ENCODE results near the gene TMEM191C.
"Not testable (repeated sequence)": the region's sequence is repeated elsewhere in the genome, so short reads cannot be mapped to it uniquely, and the experiment has no call there.

The TMEM191C gene

DNA sequence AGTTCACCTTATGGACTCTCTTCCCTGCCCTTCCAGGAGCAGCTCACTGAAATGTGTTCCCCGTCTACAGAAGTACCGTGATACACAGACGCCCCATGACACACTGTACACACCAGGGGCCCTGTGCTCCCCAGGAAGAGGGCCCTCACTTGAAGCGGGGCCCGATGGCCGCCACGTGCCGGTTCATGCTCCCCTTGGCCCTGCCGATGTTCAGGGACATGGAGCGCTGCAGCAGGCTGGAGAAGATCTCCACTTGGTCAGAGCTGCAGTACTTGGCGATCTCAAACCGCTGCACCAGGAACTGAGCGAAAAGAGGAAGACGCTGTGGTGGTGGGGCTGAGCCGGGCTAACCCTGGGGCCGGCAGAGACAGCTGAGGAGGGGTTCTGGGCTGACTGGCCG lies 20.5 kb downstream of the TMEM191C start:
- not testable (repeated sequence) for DNase-seq

DNA sequence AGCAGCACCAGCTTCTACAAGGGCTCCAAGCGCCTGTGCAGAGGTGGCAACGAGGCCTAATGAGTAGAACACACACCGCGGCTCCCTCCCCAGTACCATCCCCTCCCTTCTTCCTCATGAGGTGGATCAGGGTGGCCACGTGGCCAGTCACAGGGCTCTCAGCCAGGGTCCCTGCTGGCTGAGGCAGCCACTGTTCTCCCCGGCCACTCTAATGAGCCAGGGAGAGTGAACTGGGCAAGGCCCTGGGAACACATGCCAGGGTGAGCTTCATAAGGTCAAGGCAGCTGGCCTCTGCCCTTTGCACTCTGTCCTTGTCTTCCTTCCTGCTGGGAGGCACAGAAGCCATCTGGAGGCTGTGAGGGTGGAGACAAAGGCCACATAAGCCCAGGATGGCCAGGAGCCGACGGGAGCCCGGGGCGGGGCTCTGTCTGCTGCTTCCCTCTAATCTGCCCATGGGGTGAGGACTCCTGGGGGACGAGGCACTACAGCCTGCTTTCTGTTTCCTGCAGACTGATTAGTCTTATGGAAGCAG lies 22.0 kb downstream of the TMEM191C start:
- DNase-seq = not testable (repeated sequence)

DNA sequence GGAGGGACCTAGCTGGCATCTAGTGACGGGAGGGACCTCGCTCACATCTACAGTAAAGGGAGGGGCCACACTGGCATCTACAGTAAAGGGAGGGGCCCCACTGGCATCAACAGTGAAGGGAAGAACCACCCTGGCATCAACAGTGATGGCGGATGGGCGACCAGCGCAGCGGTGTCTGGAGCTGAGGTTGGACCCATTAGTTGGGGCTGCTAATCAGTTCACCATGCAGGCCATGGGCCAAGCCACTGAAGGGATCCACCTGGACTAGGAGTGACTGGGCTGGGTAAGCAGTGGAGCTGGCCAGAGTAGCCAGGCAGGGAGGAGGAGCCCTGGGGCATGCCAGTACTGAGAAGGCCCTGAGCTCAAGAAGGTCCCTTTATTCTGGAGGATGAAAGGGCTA lies 23.4 kb downstream of the TMEM191C start:
- DNase-seq = not testable (repeated sequence)

DNA sequence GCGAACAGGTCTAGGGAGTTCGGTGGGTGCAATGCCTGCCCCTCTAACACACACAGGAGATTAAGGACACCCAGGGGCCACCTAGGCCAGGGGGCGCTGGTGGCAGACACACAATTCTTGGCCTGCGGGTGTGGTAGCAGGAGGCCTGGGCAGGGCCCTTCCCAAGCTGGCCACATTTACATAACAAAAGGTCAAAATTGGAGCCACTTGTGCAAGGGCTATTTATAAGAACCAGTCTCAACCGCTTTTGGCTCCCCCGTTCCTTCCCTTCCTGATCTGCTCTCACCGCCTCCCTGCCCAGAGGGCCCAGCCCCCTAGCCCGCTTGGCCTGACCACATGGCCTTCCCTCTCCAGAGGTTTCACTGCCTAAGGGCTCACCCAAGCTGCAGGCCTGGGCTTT lies 25.1 kb downstream of the TMEM191C start:
- DNase-seq = not testable (repeated sequence)

- DNase-seq = not testable (repeated sequence)
Measured at GRCh38 chr22:21493789-21494782, 26.9 kb downstream of the TMEM191C start.

DNA sequence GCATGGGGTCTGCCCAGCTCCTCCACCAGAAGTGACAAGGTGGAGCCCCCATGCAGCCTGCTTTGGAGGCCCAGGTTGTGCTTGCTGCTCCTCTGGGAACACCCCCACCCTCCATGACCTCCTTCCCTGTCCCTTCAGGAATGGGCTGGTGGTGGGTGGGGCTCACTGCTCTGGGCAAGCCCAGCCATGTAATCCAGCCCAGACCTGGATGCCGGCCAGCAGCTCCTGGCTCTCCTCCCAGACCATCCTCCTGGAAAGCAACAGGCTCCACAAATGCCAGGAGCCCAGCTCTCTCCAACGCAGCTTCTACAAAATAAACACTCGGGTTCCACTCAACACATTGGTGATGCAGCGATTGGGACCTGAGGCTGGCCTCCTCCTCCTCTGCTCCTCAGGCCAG lies 30.8 kb downstream of the TMEM191C start:
- not testable (repeated sequence) for DNase-seq

GRCh38 chr22:21498489-21498888 lies 31.3 kb downstream of the TMEM191C start:
- DNase-seq = not testable (repeated sequence)

GRCh38 chr22:21499623-21500506 lies 32.7 kb downstream of the TMEM191C start:
- DNase-seq = not testable (repeated sequence)

DNA sequence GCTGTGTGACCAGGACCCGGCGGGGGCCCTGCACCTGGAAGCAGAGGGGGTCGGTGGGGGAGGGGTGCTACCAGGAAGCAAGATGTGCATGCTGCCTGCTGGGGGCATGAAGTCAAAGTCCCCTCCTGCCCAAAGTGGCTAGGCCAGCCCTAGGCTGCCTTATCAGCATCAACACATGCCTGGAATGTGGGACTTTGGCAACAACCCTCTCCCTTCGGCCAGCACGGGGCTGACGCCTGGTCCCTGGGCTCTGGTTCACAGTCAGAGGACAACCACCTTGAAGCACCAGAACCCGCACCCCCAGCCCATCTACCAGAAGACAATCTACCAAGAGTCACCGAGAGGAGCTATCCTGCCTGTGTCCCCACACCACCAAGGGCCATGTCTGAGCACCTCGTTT lies 43.2 kb downstream of the TMEM191C start:
- DNase-seq = not testable (repeated sequence)

DNA sequence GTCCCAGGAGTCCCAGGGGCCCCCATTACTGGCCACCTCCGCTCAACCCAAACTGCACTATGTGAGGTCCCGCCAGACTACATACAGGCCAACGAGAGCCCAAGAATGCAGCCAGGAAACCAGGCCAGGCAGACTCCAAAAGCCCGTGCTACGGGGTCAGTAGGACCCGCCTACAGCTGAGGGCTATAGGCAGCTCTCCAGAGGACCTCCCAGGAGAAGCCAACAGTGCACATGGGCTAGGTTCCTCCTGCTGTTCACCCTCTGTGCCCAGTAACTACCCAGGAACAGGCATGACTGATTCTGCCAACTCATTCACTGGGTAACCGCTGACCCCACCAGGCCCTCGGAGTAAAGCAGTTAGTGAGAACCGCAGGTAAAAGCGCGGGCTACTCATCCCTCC lies 44.8 kb downstream of the TMEM191C start:
- DNase-seq = not testable (repeated sequence)

- DNase-seq = not testable (repeated sequence)
Measured at GRCh38 chr22:21514117-21514516, 46.9 kb downstream of the TMEM191C start.

- not testable (repeated sequence) for DNase-seq
Measured at GRCh38 chr22:21515234-21515633, 48.0 kb downstream of the TMEM191C start.

- not testable (repeated sequence) for DNase-seq
Measured at GRCh38 chr22:21516522-21516921, 49.3 kb downstream of the TMEM191C start.

- DNase-seq = not testable (repeated sequence)
Measured at GRCh38 chr22:21516970-21517764, 50.0 kb downstream of the TMEM191C start.

Measured in NCI-H2081 treated with DMSO at 0.1 percent for 48 hours (cell line).